B cell (primary cell): ENCODE results near the gene MAPK8.

Experiments
- CTCF ChIP-seq: fragments of 200-600 bp; IDR thresholded peaks from one replicate; pipeline ENCODE4 v1.8.0; 2022; ENCODE audit warnings: antibody characterized with exemption, mild to moderate bottlenecking
- EZH2 ChIP-seq: IDR thresholded peaks from 2 replicates; pipeline ENCODE4 v1.6.1; 2012; ENCODE audit warnings: borderline replicate concordance, low read depth, mild to moderate bottlenecking, moderate library complexity, low read length; ENCODE audit not compliant: insufficient read depth, poor library complexity, severe bottlenecking

GRCh38 chr10:48451969-48452878 is 145.7 kb downstream of the MAPK8 start:
- no peak for TF ChIP-seq CTCF
- TF ChIP-seq EZH2, result no peak
